Measurements from ENCODE around the gene PSMC3IP. TPM values are rescaled to one million over a fixed set of nuclear protein-coding genes. Genes with fewer than 3 reads are reported as not detected.

The PSMC3IP gene
- total RNA-seq, 1 donor from 2014 or later: 26.6 TPM

DNA sequence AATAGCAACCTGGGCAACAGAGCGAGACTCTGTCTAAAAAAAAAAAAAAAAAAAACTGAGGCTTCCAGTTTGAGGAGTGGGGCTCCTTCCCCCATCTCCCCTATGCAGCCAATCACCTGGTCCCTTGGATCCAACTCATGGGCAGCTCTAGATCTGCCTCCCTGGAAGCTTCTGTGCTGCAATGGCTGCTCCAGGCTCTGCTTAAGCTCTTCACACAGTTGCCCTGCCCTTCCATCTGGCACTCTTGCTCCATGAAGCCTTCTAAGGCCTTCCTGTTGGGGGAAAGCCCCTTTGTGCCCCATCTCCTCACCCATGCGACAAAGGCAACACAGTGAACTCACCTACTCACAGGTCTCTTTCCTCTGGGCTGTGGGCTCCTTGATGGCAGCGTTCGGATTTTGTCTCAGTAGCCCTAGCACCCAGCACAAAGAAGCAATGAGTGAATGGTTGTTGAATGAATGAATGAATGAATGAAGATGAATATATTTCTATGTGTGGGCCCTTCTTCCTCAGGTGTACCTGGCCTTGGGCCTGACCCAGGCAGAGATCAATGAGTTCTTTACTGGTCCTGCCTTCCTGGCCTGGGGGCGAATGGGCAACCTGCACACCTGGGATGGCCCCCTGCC is 39.6 kb downstream of the PSMC3IP start:
- Mint-ChIP-seq H3K4me3 (ENCODE audit: low read depth) (peak overlapping the region; percentile 76), H3K27ac (peak overlapping the region; percentile 71), H3K4me1 (ENCODE audit: low read depth) (peaks cover 25% of the 10 kb centered on the region), H3K36me3 (ENCODE audit: low read depth) (peaks cover 18% of the 10 kb centered on the region), H3K9me3 (no peaks in the 10 kb centered on the region), H3K27me3 (ENCODE audit: low read depth) (peaks cover 8% of the 10 kb centered on the region)
- intact Hi-C loops (cut with micrococcal nuclease): no loop called here
- no peak for DNase-seq (ENCODE audit: low spot score)

DNA sequence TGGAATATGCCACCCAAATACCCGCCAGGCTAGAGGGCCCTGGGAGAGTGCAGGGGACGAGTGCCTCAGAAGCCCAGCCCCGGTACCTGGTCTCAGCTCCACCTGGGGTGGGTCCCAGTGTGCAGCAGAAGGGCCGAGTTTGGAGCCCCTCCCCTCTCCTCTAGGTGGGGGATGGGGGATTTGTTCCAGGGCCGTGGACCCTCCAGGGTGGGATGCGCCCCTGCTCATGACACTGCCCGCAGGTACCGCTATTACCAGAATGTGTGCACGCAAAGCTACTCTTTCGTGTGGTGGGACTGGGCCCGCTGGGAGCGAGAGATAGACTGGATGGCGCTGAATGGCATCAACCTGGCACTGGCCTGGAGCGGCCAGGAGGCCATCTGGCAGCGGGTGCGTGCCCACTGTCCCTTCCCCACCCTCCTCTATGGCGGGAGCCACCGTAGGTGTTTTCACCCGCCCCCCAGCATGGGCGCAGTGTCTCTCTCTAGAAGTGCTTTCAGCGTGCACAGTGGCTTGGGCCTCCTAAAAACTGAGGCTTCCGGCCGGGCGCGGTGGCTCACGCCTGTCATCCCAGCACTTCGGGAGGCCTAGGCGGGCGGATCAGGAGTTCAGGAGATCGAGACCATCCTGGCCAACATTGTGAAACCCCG is 40.2 kb downstream of the PSMC3IP start:
- peak overlapping the region; percentile 88 for H3K4me3 Mint-ChIP-seq (ENCODE audit: low read depth)
- intact Hi-C loops (cut with micrococcal nuclease): no loop called here
- DNase-seq (ENCODE audit: low spot score): no peak
- H3K27me3 Mint-ChIP-seq (ENCODE audit: low read depth): peaks cover 8% of the 10 kb centered on the region
- no peaks in the 10 kb centered on the region for H3K9me3 Mint-ChIP-seq
- peak overlapping the region; percentile 70 for H3K27ac Mint-ChIP-seq
- peaks cover 25% of the 10 kb centered on the region for H3K4me1 Mint-ChIP-seq (ENCODE audit: low read depth)
- H3K36me3 Mint-ChIP-seq (ENCODE audit: low read depth): peaks cover 18% of the 10 kb centered on the region

DNA sequence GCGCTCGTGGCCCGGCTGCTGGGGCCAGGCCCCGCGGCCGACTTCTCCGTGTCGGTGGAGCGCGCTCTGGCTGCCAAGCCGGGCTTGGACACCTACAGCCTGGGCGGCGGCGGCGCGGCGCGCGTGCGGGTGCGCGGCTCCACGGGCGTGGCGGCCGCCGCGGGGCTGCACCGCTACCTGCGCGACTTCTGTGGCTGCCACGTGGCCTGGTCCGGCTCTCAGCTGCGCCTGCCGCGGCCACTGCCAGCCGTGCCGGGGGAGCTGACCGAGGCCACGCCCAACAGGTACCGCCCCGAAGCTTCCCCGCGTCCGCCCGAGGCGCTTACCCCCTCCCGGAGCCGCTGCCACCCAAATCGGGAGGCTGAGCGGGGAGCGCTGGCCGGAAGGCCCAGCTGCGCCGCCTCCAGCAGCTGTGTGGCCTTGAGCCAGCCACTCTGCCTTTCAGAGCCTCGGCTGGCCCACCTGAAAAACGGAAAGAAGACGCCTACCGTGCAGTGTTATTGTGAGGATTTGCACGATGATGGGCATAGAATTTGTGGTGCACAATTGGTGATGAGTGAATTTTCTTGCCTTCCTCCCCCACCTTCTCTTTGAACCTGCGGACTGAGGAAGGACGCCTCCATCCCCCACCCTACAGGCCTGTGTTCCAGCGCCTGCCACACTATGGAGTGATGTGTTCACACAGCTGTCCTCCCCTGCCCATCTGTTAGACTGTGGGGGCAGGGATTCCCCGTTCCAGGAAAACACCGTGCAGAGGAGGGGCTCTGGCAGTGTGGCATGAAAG is 41.0 kb downstream of the PSMC3IP start:
- H3K36me3 Mint-ChIP-seq (ENCODE audit: low read depth): peaks cover 17% of the 10 kb centered on the region
- intact Hi-C loops (cut with micrococcal nuclease): no loop called here
- DNase-seq (ENCODE audit: low spot score): peak; percentile 74
- H3K27ac Mint-ChIP-seq: peak overlapping the region; percentile 70
- H3K27me3 Mint-ChIP-seq (ENCODE audit: low read depth): peaks cover 8% of the 10 kb centered on the region
- peak overlapping the region; percentile 88 for H3K4me3 Mint-ChIP-seq (ENCODE audit: low read depth)
- peaks cover 28% of the 10 kb centered on the region for H3K4me1 Mint-ChIP-seq (ENCODE audit: low read depth)
- H3K9me3 Mint-ChIP-seq: no peaks in the 10 kb centered on the region

DNA sequence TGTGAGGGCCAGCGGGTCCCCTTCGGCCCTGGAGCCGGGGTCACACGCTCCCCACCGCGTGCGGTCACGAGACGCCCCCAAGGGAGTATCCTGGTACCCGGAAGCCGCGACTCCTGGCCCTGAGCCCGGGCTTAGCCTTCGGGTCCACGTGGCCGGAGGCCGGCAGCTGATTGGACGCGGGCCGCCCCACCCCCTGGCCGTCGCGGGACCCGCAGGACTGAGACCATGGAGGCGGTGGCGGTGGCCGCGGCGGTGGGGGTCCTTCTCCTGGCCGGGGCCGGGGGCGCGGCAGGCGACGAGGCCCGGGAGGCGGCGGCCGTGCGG is 41.5 kb downstream of the PSMC3IP start, which contains the start of gene NAGLU:
Gene NAGLU, plus strand, starts transcription at position 194 of the 324 bp plus-strand sequence. Its CDS starts 32 bp downstream, at position 226.
- Mint-ChIP-seq H3K4me3 (ENCODE audit: low read depth) (peak within 1 kb of the TSS; percentile 88), H3K27ac (peak within 1 kb of the TSS; percentile 89), H3K36me3 (ENCODE audit: low read depth) (peaks cover 13% of the 10 kb centered on the region), H3K4me1 (ENCODE audit: low read depth) (peaks cover 27% of the 10 kb centered on the region), H3K27me3 (ENCODE audit: low read depth) (peaks cover 8% of the 10 kb centered on the region), H3K9me3 (no peaks in the 10 kb centered on the region)
- DNase-seq (ENCODE audit: low spot score): peak; percentile 85
- intact Hi-C loops (cut with micrococcal nuclease): no loop called here

- H3K4me1 Mint-ChIP-seq (ENCODE audit: low read depth): peaks cover 25% of the 10 kb centered on the region
- no peaks in the 10 kb centered on the region for H3K9me3 Mint-ChIP-seq
- intact Hi-C loops (cut with micrococcal nuclease): no loop called here
- H3K27ac Mint-ChIP-seq: peak overlapping the region; percentile 89
- H3K36me3 Mint-ChIP-seq (ENCODE audit: low read depth): peaks cover 9% of the 10 kb centered on the region
- H3K4me3 Mint-ChIP-seq (ENCODE audit: low read depth): peak overlapping the region; percentile 83
- H3K27me3 Mint-ChIP-seq (ENCODE audit: low read depth): peaks cover 8% of the 10 kb centered on the region
- no peak for DNase-seq (ENCODE audit: low spot score)
These were observed 42.1 kb downstream of the PSMC3IP start for GRCh38 chr17:42535155-42536047.

- H3K4me3 Mint-ChIP-seq (ENCODE audit: low read depth): peak overlapping the region; percentile 75
- H3K27ac Mint-ChIP-seq: no peak overlapping the region
- no peaks in the 10 kb centered on the region for H3K36me3 Mint-ChIP-seq (ENCODE audit: low read depth)
- DNase-seq (ENCODE audit: low spot score): peak; percentile 45
- peaks cover 29% of the 10 kb centered on the region for H3K4me1 Mint-ChIP-seq (ENCODE audit: low read depth)
- intact Hi-C loops (cut with micrococcal nuclease): no loop called here
- H3K9me3 Mint-ChIP-seq: no peaks in the 10 kb centered on the region
- H3K27me3 Mint-ChIP-seq (ENCODE audit: low read depth): peaks cover 8% of the 10 kb centered on the region
These were observed 45.8 kb downstream of the PSMC3IP start for GRCh38 chr17:42531455-42532354.

DNA sequence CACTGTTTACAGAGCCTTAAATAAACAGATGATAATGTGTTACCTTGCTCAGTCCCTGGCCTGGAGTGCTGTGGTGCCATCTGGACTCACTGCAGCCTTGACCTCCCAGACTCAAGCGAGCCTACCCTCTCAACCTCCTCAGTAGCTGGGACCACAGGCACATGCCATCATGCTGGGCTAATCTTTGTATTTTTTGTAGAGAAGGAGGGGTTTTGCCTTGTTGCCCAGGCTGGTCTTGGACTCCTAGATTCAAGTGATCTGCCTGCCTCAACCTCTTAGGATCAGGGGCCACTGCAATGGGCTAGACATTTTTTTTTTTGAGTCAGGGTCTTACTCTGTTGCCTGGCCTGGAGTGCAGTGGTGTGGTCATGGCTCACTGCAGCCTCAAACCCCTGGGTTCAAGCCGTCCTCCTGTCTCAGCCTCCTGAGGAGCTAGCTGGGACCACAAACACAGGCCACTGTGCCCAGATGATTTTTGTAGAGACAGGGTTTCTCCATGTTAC is 46.5 kb downstream of the PSMC3IP start:
- Mint-ChIP-seq H3K36me3 (ENCODE audit: low read depth) (no peaks in the 10 kb centered on the region), H3K27me3 (ENCODE audit: low read depth) (peaks cover 8% of the 10 kb centered on the region), H3K4me3 (ENCODE audit: low read depth) (no peak overlapping the region), H3K27ac (no peak overlapping the region), H3K4me1 (ENCODE audit: low read depth) (peaks cover 29% of the 10 kb centered on the region), H3K9me3 (no peaks in the 10 kb centered on the region)
- no peak for DNase-seq (ENCODE audit: low spot score)
- intact Hi-C loops (cut with micrococcal nuclease): no loop called here

DNA sequence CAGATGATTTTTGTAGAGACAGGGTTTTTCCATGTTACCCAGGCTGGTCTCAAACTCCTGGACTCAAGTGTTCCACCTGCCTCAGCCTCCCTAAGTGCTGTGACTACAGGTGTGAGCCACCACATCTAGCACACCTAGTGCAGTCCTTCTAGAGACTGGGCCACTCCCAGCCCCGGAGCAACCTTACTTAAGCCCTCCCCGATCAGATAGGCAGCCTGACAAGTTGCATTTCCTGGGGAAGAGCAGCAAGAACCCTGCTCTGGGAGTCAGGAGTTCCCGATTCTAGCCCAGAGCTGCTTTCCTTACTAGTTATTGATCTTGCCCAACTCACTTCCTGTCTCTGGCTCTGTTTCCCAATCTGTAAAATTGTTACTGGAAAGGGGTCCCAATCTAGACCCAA is 48.5 kb downstream of the PSMC3IP start:
- H3K4me1 Mint-ChIP-seq (ENCODE audit: low read depth): peaks cover 21% of the 10 kb centered on the region
- no peak overlapping the region for H3K4me3 Mint-ChIP-seq (ENCODE audit: low read depth)
- no peak overlapping the region for H3K27ac Mint-ChIP-seq
- no peaks in the 10 kb centered on the region for H3K9me3 Mint-ChIP-seq
- no peaks in the 10 kb centered on the region for H3K36me3 Mint-ChIP-seq (ENCODE audit: low read depth)
- intact Hi-C loops (cut with micrococcal nuclease): loop anchor here (10.0 kb wide), 2 partner anchors 124 to 214 kb away; no protein-coding TSS in a partner anchor
- H3K27me3 Mint-ChIP-seq (ENCODE audit: low read depth): peaks cover 8% of the 10 kb centered on the region
- no peak for DNase-seq (ENCODE audit: low spot score)

- intact Hi-C loops (cut with micrococcal nuclease): loop anchor here (10.0 kb wide), 2 partner anchors 123 to 213 kb away; no protein-coding TSS in a partner anchor
- DNase-seq (ENCODE audit: low spot score): no peak
- H3K4me1 Mint-ChIP-seq (ENCODE audit: low read depth): peaks cover 26% of the 10 kb centered on the region
These were observed 49.6 kb downstream of the PSMC3IP start for GRCh38 chr17:42527932-42528331.

DNA sequence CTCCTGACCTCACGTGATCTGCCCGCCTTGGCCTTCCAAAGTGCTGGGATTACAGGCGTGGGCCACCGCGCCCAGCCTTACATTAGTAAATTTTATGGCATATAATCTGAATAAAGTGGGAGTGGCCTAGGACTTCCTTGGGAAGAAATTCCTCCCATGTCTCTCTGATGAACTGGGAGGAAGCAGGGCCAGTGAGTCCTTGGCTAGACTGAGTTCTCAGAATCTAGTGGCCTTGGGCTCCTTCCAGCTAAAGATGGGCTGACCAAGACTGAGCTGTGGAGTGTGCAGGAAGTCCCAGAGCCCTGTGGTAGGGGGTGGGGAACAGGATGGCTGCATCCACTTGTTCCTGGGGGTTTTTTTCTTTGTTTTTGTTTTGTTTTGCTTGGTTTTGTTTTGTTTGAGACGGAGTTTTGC is 51.5 kb downstream of the PSMC3IP start:
- H3K9me3 Mint-ChIP-seq: no peaks in the 10 kb centered on the region
- H3K4me3 Mint-ChIP-seq (ENCODE audit: low read depth): no peak overlapping the region
- peaks cover 19% of the 10 kb centered on the region for H3K4me1 Mint-ChIP-seq (ENCODE audit: low read depth)
- H3K36me3 Mint-ChIP-seq (ENCODE audit: low read depth): no peaks in the 10 kb centered on the region
- intact Hi-C loops (cut with micrococcal nuclease): loop anchor here (10.0 kb wide), 2 partner anchors 121 to 211 kb away; no protein-coding TSS in a partner anchor
- H3K27ac Mint-ChIP-seq: no peak overlapping the region
- peaks cover 6% of the 10 kb centered on the region for H3K27me3 Mint-ChIP-seq (ENCODE audit: low read depth)
- DNase-seq (ENCODE audit: low spot score): no peak

More at GRCh38 chr17:42527932-42528331, 49.6 kb downstream of the PSMC3IP start:
- peaks cover 2% of the 10 kb centered on the region for H3K27me3 Mint-ChIP-seq (ENCODE audit: low read depth)
- no peak overlapping the region for H3K4me3 Mint-ChIP-seq (ENCODE audit: low read depth)
- H3K9me3 Mint-ChIP-seq: no peaks in the 10 kb centered on the region
- H3K27ac Mint-ChIP-seq: no peak overlapping the region
- no peaks in the 10 kb centered on the region for H3K36me3 Mint-ChIP-seq (ENCODE audit: low read depth)

DNA sequence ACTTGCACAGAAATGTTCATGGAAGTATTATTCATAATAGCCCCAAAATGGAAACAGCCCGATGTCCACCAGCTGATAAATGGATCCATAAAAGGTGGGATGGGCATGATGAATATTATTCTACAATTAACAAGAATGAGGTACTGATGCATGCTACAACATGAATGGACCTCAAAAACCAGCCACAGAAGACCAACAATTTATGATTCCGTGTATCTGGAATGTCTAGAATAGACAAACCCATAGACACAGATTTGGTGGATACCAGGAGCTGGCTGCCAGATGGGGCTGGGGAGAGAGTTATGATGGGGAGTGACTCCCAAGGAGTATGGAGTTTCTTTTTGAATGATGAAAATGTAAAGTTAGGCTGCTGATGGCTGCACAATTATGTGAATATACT is 52.3 kb downstream of the PSMC3IP start:
- no peaks in the 10 kb centered on the region for H3K36me3 Mint-ChIP-seq (ENCODE audit: low read depth)
- no peak overlapping the region for H3K4me3 Mint-ChIP-seq (ENCODE audit: low read depth)
- H3K4me1 Mint-ChIP-seq (ENCODE audit: low read depth): peaks cover 13% of the 10 kb centered on the region
- no peak for DNase-seq (ENCODE audit: low spot score)
- peaks cover 10% of the 10 kb centered on the region for H3K27me3 Mint-ChIP-seq (ENCODE audit: low read depth)
- H3K27ac Mint-ChIP-seq: no peak overlapping the region
- intact Hi-C loops (cut with micrococcal nuclease): loop anchor here (10.0 kb wide), 2 partner anchors 120 to 210 kb away; no protein-coding TSS in a partner anchor
- H3K9me3 Mint-ChIP-seq: no peaks in the 10 kb centered on the region

Data from activated T-helper 2 cell treated with anti-CD3 and anti-CD28 coated beads, Interferon-gamma antibody, Interleukin-2, Interleukin-4, amounts not matched to agents 10 μg/mL and 5 μg/mL and 100 μg/mL, durations not matched to agents 14 hours and 24 hours and 36 hours (primary cell).